ENCODE measurements around the gene SEL1L3. TPM values are rescaled to one million over a fixed set of nuclear protein-coding genes. Genes with fewer than 3 reads are reported as not detected.

The SEL1L3 gene
- total RNA-seq, 1 donor from 2014 or later, result 8.3 TPM

DNA sequence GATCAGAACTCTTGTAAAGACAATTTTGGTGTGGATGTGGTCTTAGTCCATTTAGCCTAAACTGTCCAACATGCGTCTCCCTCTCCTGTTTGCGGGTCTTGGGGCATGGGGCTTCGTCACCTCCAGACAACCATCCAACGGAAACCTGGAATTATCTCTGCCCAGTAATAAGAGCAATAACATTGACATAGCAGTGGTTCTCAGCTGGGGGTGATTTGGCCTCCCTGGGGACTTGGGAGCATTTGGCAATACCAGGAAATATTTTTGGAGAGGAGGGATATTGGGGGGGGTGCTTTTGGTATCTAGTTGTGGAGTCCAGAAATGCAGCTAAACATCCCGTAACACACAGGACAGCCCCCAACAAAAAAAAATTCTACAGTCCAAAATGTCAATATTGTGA, 47.2 kb downstream of the SEL1L3 start:
- H3K36me3 ChIP-seq, result no peaks in the 10 kb centered on the region

DNA sequence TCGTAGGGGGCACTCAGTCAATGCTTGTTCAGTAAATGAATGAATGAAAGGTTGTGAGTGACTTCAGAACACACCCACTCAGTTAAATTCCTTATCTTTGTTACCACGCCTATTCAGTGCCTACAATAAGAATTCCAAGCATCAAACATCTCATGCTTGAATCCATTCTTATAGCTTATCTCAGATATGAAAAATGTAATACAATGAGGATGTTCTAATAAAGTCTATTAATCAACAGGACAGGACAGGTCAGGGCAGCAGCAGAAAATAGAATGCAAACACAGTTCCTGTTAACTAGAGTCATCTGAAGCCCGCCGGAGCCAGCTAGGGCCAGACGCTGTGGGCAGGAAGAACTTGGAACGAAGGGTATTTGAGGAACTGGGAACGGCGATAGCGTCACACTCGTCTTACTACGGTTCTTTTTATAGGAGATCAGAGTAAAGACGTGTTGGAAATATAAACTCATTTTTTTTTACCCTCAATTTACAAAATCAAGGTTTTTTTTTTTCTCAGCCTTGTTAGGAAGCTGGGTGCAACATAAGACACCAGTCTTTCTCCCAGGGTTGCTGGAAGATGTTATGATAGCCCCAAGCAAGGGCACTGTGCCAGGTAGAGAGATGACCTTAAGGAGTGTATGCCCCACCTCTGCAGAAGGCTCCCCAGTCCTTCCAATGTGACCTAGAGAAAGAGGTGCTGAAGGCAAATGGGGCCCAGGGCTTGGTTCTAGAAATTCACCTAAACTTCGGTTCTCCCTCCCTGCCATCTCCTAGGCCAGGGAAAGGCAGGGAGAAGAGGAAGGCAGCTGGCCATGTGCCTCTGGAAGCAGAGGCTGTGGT, 48.3 kb downstream of the SEL1L3 start:
- TF ChIP-seq CTCF (IDR thresholded peaks at IDR 0.05), result no peak
- no peak for TF ChIP-seq POLR2AphosphoS5 (IDR thresholded peaks at IDR 0.05; ENCODE audit: insufficient read depth in 1 of 2, low read depth in 1 of 2)
- no peak for TF ChIP-seq POLR2A (IDR thresholded peaks at IDR 0.05)
- Histone ChIP-seq H3K9me3 (no peaks in the 10 kb centered on the region), H3K27me3 (no peaks in the 10 kb centered on the region), H3K4me3 (no peak overlapping the region), H3K36me3 (no peaks in the 10 kb centered on the region), H3K4me1 (no peaks in the 10 kb centered on the region), H3K27ac (no peak overlapping the region)
- DNase-seq (ENCODE audit: extremely low spot score in 2 of 2), result no peak
- intact Hi-C loops (cut with DNase I), result no loop called here

More for the DNA sequence above, 47.2 kb downstream of the SEL1L3 start:
- intact Hi-C loops (cut with DNase I), result no loop called here
- no peak overlapping the region for H3K27ac ChIP-seq
- H3K4me1 ChIP-seq, result no peaks in the 10 kb centered on the region
- TF ChIP-seq POLR2AphosphoS5 (IDR thresholded peaks at IDR 0.05; ENCODE audit: insufficient read depth in 1 of 2, low read depth in 1 of 2), result no peak
- TF ChIP-seq POLR2A (IDR thresholded peaks at IDR 0.05), result no peak
- TF ChIP-seq CTCF (IDR thresholded peaks at IDR 0.05), result no peak
- H3K27me3 ChIP-seq, result no peaks in the 10 kb centered on the region
- no peaks in the 10 kb centered on the region for H3K9me3 ChIP-seq
- DNase-seq (ENCODE audit: extremely low spot score in 2 of 2), result no peak
- H3K4me3 ChIP-seq, result no peak overlapping the region

GRCh38 chr4:25813448-25814106, 49.2 kb downstream of the SEL1L3 start:
- no peak overlapping the region for H3K4me3 ChIP-seq
- no peaks in the 10 kb centered on the region for H3K4me1 ChIP-seq
- H3K9me3 ChIP-seq, result no peaks in the 10 kb centered on the region
- no peaks in the 10 kb centered on the region for H3K36me3 ChIP-seq
- no peak for DNase-seq (ENCODE audit: extremely low spot score in 2 of 2)
- intact Hi-C loops (cut with DNase I), result no loop called here
- H3K27me3 ChIP-seq, result no peaks in the 10 kb centered on the region
- TF ChIP-seq POLR2A (IDR thresholded peaks at IDR 0.05), result no peak
- H3K27ac ChIP-seq, result no peak overlapping the region

GRCh38 chr4:25811841-25812240, 50.9 kb downstream of the SEL1L3 start:
- H3K36me3 ChIP-seq, result no peaks in the 10 kb centered on the region
- intact Hi-C loops (cut with DNase I), result no loop called here
- no peak overlapping the region for H3K4me3 ChIP-seq
- no peak overlapping the region for H3K27ac ChIP-seq
- H3K4me1 ChIP-seq, result no peaks in the 10 kb centered on the region
- no peak for TF ChIP-seq CTCF (IDR thresholded peaks at IDR 0.05)
- no peak for TF ChIP-seq POLR2AphosphoS5 (IDR thresholded peaks at IDR 0.05; ENCODE audit: insufficient read depth in 1 of 2, low read depth in 1 of 2)
- TF ChIP-seq POLR2A (IDR thresholded peaks at IDR 0.05), result no peak
- no peaks in the 10 kb centered on the region for H3K27me3 ChIP-seq
- no peak for DNase-seq (ENCODE audit: extremely low spot score in 2 of 2)
- no peaks in the 10 kb centered on the region for H3K9me3 ChIP-seq

DNA sequence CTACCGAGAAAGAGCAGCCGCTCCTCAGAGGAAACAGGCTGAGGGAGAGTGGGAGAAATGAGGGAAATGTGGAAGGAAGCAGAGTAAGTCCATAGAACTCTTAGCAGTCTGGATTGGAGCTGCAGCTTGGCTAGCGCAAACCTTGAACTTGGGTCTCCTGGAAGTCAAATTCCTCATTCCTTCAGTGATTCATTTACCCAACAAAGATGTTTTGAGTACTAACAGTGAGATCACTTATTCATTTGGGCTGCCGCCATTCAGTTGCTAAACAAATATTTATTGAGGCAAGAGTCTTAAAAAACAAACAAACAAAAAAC, 51.5 kb downstream of the SEL1L3 start:
- Histone ChIP-seq H3K4me1 (no peaks in the 10 kb centered on the region), H3K27me3 (no peaks in the 10 kb centered on the region), H3K36me3 (no peaks in the 10 kb centered on the region), H3K4me3 (no peak overlapping the region), H3K27ac (no peak overlapping the region), H3K9me3 (no peaks in the 10 kb centered on the region)
- intact Hi-C loops (cut with DNase I), result no loop called here
- DNase-seq (ENCODE audit: extremely low spot score in 2 of 2), result no peak
- TF ChIP-seq POLR2AphosphoS5 (IDR thresholded peaks at IDR 0.05; ENCODE audit: insufficient read depth in 1 of 2, low read depth in 1 of 2) (no peak), POLR2A (IDR thresholded peaks at IDR 0.05) (no peak), CTCF (IDR thresholded peaks at IDR 0.05) (no peak)
